Activated CD4-positive, alpha-beta T cell treated with anti-CD3 and anti-CD28 coated beads, Interleukin-2, Interleukin-4, amounts not matched to agents 100 ng/mL and 50 ng/mL, durations not matched to agents 16 hours and 8 hours (primary cell): ENCODE results near the gene NME9.

Source experiments
- DNase-seq: peaks from one replicate; pipeline ENCODE4 v3.0.0-alpha.2; 2020; ENCODE audit warnings: low spot score

The NME9 gene

GRCh38 chr3:138362538-138362937 is 32.9 kb upstream of the NME9 start:
- no peak for DNase-seq

GRCh38 chr3:138361561-138361971 is 31.9 kb upstream of the NME9 start:
- no peak for DNase-seq

GRCh38 chr3:138360869-138361525 is 31.3 kb upstream of the NME9 start:
- DNase-seq = no peak

GRCh38 chr3:138359919-138360868 is 30.5 kb upstream of the NME9 start:
- DNase-seq = no peak

- DNase-seq = no peak
Measured at GRCh38 chr3:138359148-138359918, 29.7 kb upstream of the NME9 start.

GRCh38 chr3:138356730-138357405 is 27.2 kb upstream of the NME9 start:
- DNase-seq = no peak

- DNase-seq = no peak
Measured at GRCh38 chr3:138355071-138355470, 25.4 kb upstream of the NME9 start.

- DNase-seq = no peak
Measured at GRCh38 chr3:138354376-138354775, 24.7 kb upstream of the NME9 start.

- no peak for DNase-seq
Measured at GRCh38 chr3:138351916-138352550, 22.4 kb upstream of the NME9 start.

GRCh38 chr3:138351151-138351550 is 21.5 kb upstream of the NME9 start:
- no peak for DNase-seq

- no peak for DNase-seq
Measured at GRCh38 chr3:138349926-138350665, 20.4 kb upstream of the NME9 start.

GRCh38 chr3:138348754-138349739 is 19.4 kb upstream of the NME9 start:
- DNase-seq = no peak

- DNase-seq = peak; percentile 16
Measured at GRCh38 chr3:138347960-138348753, 18.5 kb upstream of the NME9 start, which contains the start of gene MRAS. TSS of gene MRAS (plus strand) at chr3:138348579. CDS start at chr3:138372884, 24,305 bp downstream.

GRCh38 chr3:138344754-138345153 is 15.1 kb upstream of the NME9 start:
- DNase-seq = no peak

- DNase-seq = no peak
Measured at GRCh38 chr3:138340511-138340910, 10.9 kb upstream of the NME9 start.

GRCh38 chr3:138338811-138339210 is 9.2 kb upstream of the NME9 start:
- no peak for DNase-seq

- DNase-seq = no peak
Measured at GRCh38 chr3:138338244-138338643, 8.6 kb upstream of the NME9 start.

GRCh38 chr3:138336454-138336999 is 6.9 kb upstream of the NME9 start:
- no peak for DNase-seq
